ENCODE data around the gene ASL. TPM values are rescaled to one million over a fixed set of nuclear protein-coding genes. Genes with fewer than 3 reads are reported as not detected.

The ASL gene
- total RNA-seq, 1 donor from 2014 or later = 26.6 TPM

DNA sequence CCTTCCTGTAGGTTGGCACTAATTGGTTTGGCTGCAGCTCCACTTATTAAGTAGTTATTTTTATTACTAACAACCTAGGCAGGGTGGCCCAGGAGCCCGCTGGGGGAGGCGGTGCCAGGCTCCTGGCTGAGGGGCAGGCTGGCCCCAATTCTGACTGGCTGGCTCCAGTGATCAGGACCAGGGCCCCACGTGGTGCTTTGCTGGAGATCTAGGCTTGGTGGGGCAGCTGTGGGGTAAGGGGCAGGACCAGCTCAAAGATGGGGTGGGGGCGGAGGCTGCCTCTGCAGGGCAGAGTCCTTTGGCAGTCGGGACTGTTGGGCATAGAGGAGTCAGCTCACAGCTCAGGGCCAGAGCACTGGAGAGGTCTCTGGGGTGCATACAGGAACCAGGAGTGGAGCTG is 2.4 kb downstream of the ASL start:
- H3K36me3 Mint-ChIP-seq (ENCODE audit: unreplicated experiment) = no peaks in the 10 kb centered on the region
- H3K4me3 Mint-ChIP-seq (ENCODE audit: unreplicated experiment) = peak overlapping the region; percentile 30
- peaks cover 7% of the 10 kb centered on the region for H3K27me3 Mint-ChIP-seq (ENCODE audit: unreplicated experiment)
- H3K9me3 Mint-ChIP-seq (ENCODE audit: unreplicated experiment) = no peaks in the 10 kb centered on the region
- TF ChIP-seq, protein P1, sequence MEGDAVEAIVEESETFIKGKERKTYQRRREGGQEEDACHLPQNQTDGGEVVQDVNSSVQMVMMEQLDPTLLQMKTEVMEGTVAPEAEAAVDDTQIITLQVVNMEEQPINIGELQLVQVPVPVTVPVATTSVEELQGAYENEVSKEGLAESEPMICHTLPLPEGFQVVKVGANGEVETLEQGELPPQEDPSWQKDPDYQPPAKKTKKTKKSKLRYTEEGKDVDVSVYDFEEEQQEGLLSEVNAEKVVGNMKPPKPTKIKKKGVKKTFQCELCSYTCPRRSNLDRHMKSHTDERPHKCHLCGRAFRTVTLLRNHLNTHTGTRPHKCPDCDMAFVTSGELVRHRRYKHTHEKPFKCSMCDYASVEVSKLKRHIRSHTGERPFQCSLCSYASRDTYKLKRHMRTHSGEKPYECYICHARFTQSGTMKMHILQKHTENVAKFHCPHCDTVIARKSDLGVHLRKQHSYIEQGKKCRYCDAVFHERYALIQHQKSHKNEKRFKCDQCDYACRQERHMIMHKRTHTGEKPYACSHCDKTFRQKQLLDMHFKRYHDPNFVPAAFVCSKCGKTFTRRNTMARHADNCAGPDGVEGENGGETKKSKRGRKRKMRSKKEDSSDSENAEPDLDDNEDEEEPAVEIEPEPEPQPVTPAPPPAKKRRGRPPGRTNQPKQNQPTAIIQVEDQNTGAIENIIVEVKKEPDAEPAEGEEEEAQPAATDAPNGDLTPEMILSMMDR (IDR thresholded peaks at IDR 0.05; ENCODE audit: partially characterized antibody, unreplicated experiment) = no peak
- no peak for DNase-seq
- no peaks in the 10 kb centered on the region for H3K4me1 Mint-ChIP-seq (ENCODE audit: low read depth, unreplicated experiment)
- H3K27ac Mint-ChIP-seq (ENCODE audit: unreplicated experiment) = no peak overlapping the region

DNA sequence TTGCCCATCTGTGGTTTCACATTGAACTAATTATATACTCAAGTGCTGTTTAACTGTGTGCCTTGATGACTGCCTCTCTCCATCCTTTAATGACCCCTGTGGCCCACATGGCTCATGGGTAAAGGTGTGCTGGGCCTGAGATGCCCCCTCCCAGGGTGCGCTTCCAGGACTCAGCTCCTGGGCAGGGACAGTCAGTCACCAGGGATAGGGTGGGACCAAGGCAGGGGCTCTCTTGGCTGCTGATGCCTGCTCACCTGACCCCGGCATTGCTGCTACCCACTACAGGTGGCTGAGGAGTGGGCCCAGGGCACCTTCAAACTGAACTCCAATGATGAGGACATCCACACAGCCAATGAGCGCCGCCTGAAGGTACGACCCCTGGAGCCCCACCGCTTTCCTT is 6.5 kb downstream of the ASL start:
- Mint-ChIP-seq H3K9me3 (ENCODE audit: unreplicated experiment) (peaks cover 4% of the 10 kb centered on the region), H3K4me1 (ENCODE audit: low read depth, unreplicated experiment) (no peaks in the 10 kb centered on the region), H3K27me3 (ENCODE audit: unreplicated experiment) (peaks cover 1% of the 10 kb centered on the region), H3K27ac (ENCODE audit: unreplicated experiment) (no peak overlapping the region), H3K36me3 (ENCODE audit: unreplicated experiment) (no peaks in the 10 kb centered on the region), H3K4me3 (ENCODE audit: unreplicated experiment) (no peak overlapping the region)
- no peak for DNase-seq
- TF ChIP-seq, protein P1 (IDR thresholded peaks at IDR 0.05; ENCODE audit: partially characterized antibody, unreplicated experiment) = no peak

DNA sequence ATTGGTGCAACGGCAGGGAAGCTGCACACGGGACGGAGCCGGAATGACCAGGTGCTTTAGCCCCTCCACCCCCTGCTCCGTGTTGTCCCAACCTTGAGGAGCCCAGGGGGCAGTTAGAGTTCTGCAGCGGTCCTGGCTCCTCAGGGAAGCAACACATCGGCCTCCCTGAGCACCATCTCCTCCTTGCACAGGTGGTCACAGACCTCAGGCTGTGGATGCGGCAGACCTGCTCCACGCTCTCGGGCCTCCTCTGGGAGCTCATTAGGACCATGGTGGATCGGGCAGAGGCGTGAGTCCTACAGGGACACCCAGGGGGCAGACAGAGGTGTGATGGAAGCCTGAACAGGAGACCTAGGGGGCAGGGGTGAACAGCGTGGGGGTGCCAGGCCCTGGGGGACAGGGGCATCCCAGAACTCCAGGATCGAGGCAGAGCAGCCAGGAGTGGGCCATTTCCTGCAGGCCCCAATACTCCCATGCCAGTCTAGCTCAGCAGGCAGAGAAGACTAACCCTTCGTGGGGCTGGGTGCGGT is 7.3 kb downstream of the ASL start:
- no peak for DNase-seq
- TF ChIP-seq, protein P1 (IDR thresholded peaks at IDR 0.05; ENCODE audit: partially characterized antibody, unreplicated experiment) = no peak
- H3K36me3 Mint-ChIP-seq (ENCODE audit: unreplicated experiment) = no peaks in the 10 kb centered on the region
- H3K27ac Mint-ChIP-seq (ENCODE audit: unreplicated experiment) = no peak overlapping the region
- H3K9me3 Mint-ChIP-seq (ENCODE audit: unreplicated experiment) = peaks cover 4% of the 10 kb centered on the region
- H3K4me1 Mint-ChIP-seq (ENCODE audit: low read depth, unreplicated experiment) = no peaks in the 10 kb centered on the region
- H3K4me3 Mint-ChIP-seq (ENCODE audit: unreplicated experiment) = no peak overlapping the region
- H3K27me3 Mint-ChIP-seq (ENCODE audit: unreplicated experiment) = peaks cover 1% of the 10 kb centered on the region

DNA sequence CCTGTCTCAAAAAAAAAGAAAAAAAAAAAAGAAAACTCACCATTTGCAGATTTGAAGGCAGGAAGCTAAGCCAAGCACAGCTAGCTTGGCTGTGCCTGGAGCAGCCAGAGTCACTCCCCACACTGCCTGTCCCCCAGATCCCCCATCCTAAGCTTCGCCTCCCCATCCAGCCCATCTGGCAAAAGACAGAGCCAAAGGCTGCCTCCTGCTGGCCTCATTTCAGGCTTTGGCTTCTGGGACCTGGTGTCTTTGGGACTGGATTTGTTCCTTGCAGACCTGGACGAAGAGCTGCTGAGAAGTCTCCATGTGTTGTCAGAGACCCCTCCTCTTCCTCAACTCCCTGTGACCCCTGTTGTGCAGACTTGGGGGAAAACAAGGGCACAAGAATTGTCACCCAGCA is 8.1 kb downstream of the ASL start:
- no peaks in the 10 kb centered on the region for H3K4me1 Mint-ChIP-seq (ENCODE audit: low read depth, unreplicated experiment)
- H3K27me3 Mint-ChIP-seq (ENCODE audit: unreplicated experiment) = peaks cover 3% of the 10 kb centered on the region
- H3K4me3 Mint-ChIP-seq (ENCODE audit: unreplicated experiment) = no peak overlapping the region
- H3K27ac Mint-ChIP-seq (ENCODE audit: unreplicated experiment) = no peak overlapping the region
- H3K9me3 Mint-ChIP-seq (ENCODE audit: unreplicated experiment) = peaks cover 4% of the 10 kb centered on the region
- TF ChIP-seq, protein P1 (IDR thresholded peaks at IDR 0.05; ENCODE audit: partially characterized antibody, unreplicated experiment) = no peak
- no peak for DNase-seq
- H3K36me3 Mint-ChIP-seq (ENCODE audit: unreplicated experiment) = no peaks in the 10 kb centered on the region

DNA sequence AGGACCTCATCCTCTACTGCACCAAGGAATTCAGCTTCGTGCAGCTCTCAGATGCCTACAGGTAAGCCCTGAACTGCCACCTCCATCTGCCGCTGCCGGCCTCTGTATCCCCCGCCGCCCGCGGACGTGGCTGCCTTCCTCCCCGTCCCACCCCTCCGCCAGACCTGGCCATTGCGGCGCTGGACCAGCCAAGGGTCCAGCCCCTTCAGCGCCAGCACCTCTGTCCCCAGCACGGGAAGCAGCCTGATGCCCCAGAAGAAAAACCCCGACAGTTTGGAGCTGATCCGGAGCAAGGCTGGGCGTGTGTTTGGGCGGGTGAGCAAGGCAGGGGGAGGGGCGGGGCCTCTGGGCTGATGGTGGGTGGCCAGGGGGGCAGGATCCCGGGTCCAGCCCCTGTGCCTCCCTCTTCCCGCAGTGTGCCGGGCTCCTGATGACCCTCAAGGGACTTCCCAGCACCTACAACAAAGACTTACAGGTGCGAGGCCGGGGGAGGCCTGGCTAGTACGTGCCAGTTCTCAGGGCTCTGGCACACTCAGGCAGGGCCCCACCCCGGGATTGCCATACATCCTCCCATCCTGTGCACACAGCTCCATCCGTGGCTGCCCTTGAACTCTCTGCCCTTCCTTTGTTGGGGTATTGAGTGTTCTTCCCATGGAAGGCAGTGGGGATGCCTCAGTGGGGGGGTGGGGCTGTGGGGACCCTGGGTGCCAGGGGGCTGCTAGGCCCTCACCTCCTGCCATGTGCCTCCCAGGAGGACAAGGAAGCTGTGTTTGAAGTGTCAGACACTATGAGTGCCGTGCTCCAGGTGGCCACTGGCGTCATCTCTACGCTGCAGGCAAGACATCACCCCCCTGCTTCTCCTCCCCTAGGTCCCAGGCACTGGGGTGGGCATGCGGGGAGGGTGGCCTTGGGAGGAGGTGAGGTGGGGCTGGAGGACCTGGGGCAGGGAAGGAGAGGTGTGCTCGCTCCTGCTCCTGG is 13.5 kb downstream of the ASL start:
- H3K9me3 Mint-ChIP-seq (ENCODE audit: unreplicated experiment) = peaks cover 4% of the 10 kb centered on the region
- TF ChIP-seq, protein P1 (IDR thresholded peaks at IDR 0.05; ENCODE audit: partially characterized antibody, unreplicated experiment) = no peak
- no peak overlapping the region for H3K4me3 Mint-ChIP-seq (ENCODE audit: unreplicated experiment)
- peaks cover 2% of the 10 kb centered on the region for H3K27me3 Mint-ChIP-seq (ENCODE audit: unreplicated experiment)
- no peak for DNase-seq
- no peaks in the 10 kb centered on the region for H3K4me1 Mint-ChIP-seq (ENCODE audit: low read depth, unreplicated experiment)
- no peaks in the 10 kb centered on the region for H3K36me3 Mint-ChIP-seq (ENCODE audit: unreplicated experiment)
- H3K27ac Mint-ChIP-seq (ENCODE audit: unreplicated experiment) = no peak overlapping the region
